Lower lobe of right lung (tissue), 2 donors: ENCODE results near the gene MBNL3. TPM values are rescaled to one million over a fixed set of nuclear protein-coding genes. Genes with fewer than 3 reads are reported as not detected.

Source experiments
- ATAC-seq, 2 donors: fragments of 200-7000 bp; cut with Tn5 transposase; one replicate each; pipeline ENCODE4 v1.9.1; 2020 to 2022; ENCODE audit warnings: mild to moderate bottlenecking in 2 of 2, moderate library complexity in 2 of 2
- DNase-seq: peaks from one replicate; pipeline ENCODE4 v3.0.0-alpha.2; 2020
- H3K27ac ChIP-seq: fragments of 200-600 bp; one replicate; pipeline ENCODE4 v1.8.0; 2022
- H3K27me3 ChIP-seq: fragments of 200-600 bp; one replicate; pipeline ENCODE4 v1.8.0; 2022; ENCODE audit warnings: low read depth
- H3K36me3 ChIP-seq: fragments of 200-600 bp; one replicate; pipeline ENCODE4 v1.8.0; 2022; ENCODE audit warnings: mild to moderate bottlenecking
- H3K4me1 ChIP-seq: fragments of 200-600 bp; one replicate; pipeline ENCODE4 v1.8.0; 2022
- H3K4me3 ChIP-seq: fragments of 200-600 bp; one replicate; pipeline ENCODE4 v1.8.0; 2022; ENCODE audit warnings: mild to moderate bottlenecking
- H3K9me3 ChIP-seq: fragments of 200-600 bp; one replicate; pipeline ENCODE4 v1.8.0; 2022
- intact Hi-C: fragments of 100-400 bp; cut with DNase I; formaldehyde crosslinking; loops from one replicate; pipeline ENCODE4 v1.11.0; 2022
- long read RNA-seq: library from polyadenylated mRNA; unstranded; transcript quantifications from one replicate; pipeline ENCODE4 v2.0.0, GENCODE V29; 2021
- total RNA-seq: library from RNA; stranded (reverse); fragmentation: NEBNext Ultra II Directional; extraction: Animal tissue kit (Norgen Biotek cat#: 25700); gene quantifications from one replicate; pipeline ENCODE4 v1.2.1, GENCODE V29; 2021
- TF ChIP-seq, protein P1 (sequence below): fragments of 200-600 bp; IDR thresholded peaks from one replicate; pipeline ENCODE4 v1.8.0; 2022; ENCODE audit warnings: antibody characterized with exemption, mild to moderate bottlenecking
- donor health status: DM: no; HTN: yes; CAD: no; lungs with severe emphysema.

MBNL3 gene, protein sequence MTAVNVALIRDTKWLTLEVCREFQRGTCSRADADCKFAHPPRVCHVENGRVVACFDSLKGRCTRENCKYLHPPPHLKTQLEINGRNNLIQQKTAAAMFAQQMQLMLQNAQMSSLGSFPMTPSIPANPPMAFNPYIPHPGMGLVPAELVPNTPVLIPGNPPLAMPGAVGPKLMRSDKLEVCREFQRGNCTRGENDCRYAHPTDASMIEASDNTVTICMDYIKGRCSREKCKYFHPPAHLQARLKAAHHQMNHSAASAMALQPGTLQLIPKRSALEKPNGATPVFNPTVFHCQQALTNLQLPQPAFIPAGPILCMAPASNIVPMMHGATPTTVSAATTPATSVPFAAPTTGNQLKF
- total RNA-seq, result 24.3 TPM
- long read RNA-seq, partial matches to known transcripts, result 0 of 6 reads
- long read RNA-seq, other reads (novel, unspliced or antisense), result 5 of 6 reads

DNA sequence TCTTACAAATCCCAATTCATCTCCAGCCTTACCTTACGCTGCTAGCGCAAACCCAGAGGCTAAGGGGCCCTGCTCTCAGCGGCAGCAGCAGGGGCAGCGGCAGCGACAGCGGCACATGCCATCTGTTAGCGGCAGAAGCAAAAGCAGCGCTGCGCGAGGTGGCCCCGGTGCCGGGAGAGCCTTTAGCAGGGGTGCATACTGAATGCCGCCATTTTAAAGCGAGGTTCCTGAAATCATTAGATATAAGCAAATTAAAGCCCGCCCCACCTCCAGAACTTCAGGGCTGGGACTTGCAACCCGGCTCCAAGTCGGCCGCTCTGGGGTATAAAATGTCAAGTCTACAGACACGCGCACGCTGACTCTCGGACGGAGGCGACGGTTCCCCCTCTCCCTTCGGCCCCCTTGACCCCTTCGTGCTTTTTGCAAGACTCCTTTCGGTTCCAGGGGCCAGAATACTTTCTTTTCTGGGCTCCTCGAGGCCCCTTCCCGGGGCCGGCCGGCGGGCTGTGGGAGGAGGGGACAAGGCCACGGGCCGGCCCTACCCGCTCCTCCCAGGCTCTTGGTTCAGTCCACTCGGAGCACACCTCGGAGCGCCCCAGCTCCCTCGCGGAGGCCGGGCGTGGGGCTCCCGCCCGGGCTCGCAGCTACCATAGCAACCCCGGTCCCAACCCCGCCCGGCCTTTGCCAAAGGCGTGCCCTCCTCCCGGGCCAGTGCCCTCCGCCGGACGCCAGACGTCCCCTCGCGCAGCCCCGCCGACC lies at the start of gene MBNL3:
Gene MBNL3 (minus strand): TSS at position 220 of the 759 bp plus-strand sequence. CDS start 49,427 bp downstream, outside the sequence.
- Histone ChIP-seq H3K27ac (peak within 1 kb of the TSS; percentile 89), H3K4me1 (peaks cover 22% of the 10 kb centered on the region), H3K36me3 (no peaks in the 10 kb centered on the region), H3K4me3 (peak within 1 kb of the TSS; percentile 66), H3K27me3 (no peaks in the 10 kb centered on the region), H3K9me3 (no peaks in the 10 kb centered on the region)
- ATAC-seq (peak; percentile 96 to 98), DNase-seq (peak; percentile 86)
- TF ChIP-seq, protein P1, sequence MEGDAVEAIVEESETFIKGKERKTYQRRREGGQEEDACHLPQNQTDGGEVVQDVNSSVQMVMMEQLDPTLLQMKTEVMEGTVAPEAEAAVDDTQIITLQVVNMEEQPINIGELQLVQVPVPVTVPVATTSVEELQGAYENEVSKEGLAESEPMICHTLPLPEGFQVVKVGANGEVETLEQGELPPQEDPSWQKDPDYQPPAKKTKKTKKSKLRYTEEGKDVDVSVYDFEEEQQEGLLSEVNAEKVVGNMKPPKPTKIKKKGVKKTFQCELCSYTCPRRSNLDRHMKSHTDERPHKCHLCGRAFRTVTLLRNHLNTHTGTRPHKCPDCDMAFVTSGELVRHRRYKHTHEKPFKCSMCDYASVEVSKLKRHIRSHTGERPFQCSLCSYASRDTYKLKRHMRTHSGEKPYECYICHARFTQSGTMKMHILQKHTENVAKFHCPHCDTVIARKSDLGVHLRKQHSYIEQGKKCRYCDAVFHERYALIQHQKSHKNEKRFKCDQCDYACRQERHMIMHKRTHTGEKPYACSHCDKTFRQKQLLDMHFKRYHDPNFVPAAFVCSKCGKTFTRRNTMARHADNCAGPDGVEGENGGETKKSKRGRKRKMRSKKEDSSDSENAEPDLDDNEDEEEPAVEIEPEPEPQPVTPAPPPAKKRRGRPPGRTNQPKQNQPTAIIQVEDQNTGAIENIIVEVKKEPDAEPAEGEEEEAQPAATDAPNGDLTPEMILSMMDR, result no peak
- intact Hi-C loops, result no loop called here

DNA sequence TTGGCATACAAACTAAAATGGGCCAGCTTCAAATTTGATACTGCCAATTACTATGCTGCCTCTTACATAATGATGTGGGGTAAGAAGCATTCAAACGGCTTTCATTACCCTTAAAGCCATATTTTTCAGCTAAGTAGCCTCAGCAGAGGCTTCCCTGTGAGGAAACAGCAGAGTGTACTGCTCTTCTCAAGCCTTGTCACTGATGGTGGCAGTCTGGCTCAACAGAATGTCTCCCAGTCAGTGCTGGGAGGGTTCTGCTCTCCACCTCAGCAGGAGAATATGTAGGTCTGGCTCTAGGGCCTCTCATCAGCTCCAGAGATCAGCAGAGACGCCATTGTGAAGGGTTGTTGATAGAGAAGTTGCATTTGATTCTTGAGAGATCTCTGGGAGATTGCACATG lies 44.6 kb upstream of the MBNL3 start:
- no peaks in the 10 kb centered on the region for H3K9me3 ChIP-seq
- ATAC-seq (no peak), DNase-seq (no peak)
- no peak overlapping the region for H3K27ac ChIP-seq
- H3K36me3 ChIP-seq, result no peaks in the 10 kb centered on the region
- H3K4me1 ChIP-seq, result no peaks in the 10 kb centered on the region
- no peak overlapping the region for H3K4me3 ChIP-seq
- H3K27me3 ChIP-seq, result no peaks in the 10 kb centered on the region
- TF ChIP-seq, protein P1, result no peak
- intact Hi-C loops, result no loop called here

DNA sequence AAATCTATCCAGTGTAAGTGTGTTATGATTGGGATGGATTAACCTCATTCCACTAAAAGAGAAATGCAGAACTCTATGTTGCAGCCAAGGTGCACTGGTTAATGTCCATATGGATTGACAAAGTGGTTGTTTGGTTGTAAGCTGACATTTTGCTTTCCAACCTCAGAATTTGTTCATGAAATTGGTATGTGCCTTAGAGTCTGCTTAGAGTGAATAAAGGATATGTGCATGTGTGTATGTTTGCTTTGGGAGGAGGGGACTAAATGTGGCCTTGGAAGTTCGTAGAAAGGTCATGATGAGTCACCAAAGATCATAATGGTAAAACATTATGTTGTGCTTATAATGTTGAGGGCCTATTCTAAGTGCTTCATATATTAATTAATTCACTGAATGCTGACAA lies 44.1 kb upstream of the MBNL3 start:
- H3K4me3 ChIP-seq, result no peak overlapping the region
- DNase-seq (no peak), ATAC-seq (no peak)
- H3K9me3 ChIP-seq, result no peaks in the 10 kb centered on the region
- H3K27ac ChIP-seq, result no peak overlapping the region
- H3K36me3 ChIP-seq, result no peaks in the 10 kb centered on the region
- no peaks in the 10 kb centered on the region for H3K4me1 ChIP-seq
- H3K27me3 ChIP-seq, result no peaks in the 10 kb centered on the region
- TF ChIP-seq, protein P1, result no peak
- intact Hi-C loops, result no loop called here

DNA sequence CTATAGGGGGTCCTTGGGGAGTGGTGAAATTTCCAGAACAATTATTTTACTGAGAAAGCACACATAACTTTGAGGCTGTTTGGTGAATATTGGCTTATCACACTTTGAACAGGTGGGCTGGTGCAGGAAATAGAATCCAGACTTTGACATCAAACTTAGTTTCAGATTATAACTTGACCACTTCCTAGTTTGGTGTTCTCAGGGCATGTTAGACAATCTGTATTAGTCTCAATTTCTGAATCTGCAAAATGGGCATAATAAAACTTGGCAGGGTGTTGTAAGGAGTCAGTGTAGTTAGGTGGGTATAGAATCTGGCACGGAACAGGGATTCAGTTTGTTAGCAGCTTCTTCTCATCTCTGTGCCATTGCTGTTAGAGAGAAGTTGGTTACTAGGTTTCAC lies 43.3 kb upstream of the MBNL3 start:
- H3K27ac ChIP-seq, result no peak overlapping the region
- DNase-seq, result no peak
- TF ChIP-seq, protein P1, result no peak
- no peaks in the 10 kb centered on the region for H3K27me3 ChIP-seq
- no peak for ATAC-seq
- intact Hi-C loops, result no loop called here
- no peak overlapping the region for H3K4me3 ChIP-seq
- H3K36me3 ChIP-seq, result no peaks in the 10 kb centered on the region
- no peaks in the 10 kb centered on the region for H3K4me1 ChIP-seq
- no peaks in the 10 kb centered on the region for H3K9me3 ChIP-seq

DNA sequence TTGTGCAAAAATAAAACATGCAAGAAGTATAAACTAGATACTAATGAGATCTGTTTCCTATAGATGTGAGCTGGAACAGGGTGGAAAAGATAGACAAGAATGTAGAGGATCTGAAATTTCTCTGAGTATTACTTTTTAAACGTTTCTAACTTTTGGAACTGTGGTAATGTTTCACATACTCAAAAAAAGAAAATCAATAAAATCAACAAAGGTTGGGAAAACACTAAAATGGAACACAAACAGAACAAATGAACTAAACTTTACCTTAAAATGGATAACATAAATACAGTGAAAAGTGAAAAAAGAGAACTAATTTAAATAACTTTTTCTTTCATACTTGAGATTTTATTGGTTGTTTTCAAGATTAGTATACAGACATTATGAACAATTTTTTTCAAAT lies 32.0 kb upstream of the MBNL3 start:
- no peaks in the 10 kb centered on the region for H3K4me1 ChIP-seq
- TF ChIP-seq, protein P1, result no peak
- intact Hi-C loops, result no loop called here
- DNase-seq (no peak), ATAC-seq (no peak)
- H3K27me3 ChIP-seq, result no peaks in the 10 kb centered on the region
- no peaks in the 10 kb centered on the region for H3K9me3 ChIP-seq
- no peaks in the 10 kb centered on the region for H3K36me3 ChIP-seq
- no peak overlapping the region for H3K4me3 ChIP-seq
- H3K27ac ChIP-seq, result no peak overlapping the region
